Motor neuron (in vitro differentiated cells): Measurements from ENCODE around the gene MEOX1. TPM values are rescaled to one million over a fixed set of nuclear protein-coding genes. Genes with fewer than 3 reads are reported as not detected.

Experiments used
- ATAC-seq, 8 experiments: fragments of 200-7000 bp; cut with Tn5 transposase; replicated peaks in 6 of 8; 2 replicates each; pipeline ENCODE4 v1.8.0; 2021; ENCODE audit warnings: mild to moderate bottlenecking in 8 of 8, moderate library complexity in 8 of 8
- H3K27ac ChIP-seq, 2 donors: fragments of 250-450 bp; sonication (Bioruptor Pico); 2 replicates each; pipeline ENCODE4 v1.9.0; 2021; ENCODE audit warnings: antibody characterized with exemption in 2 of 2, mild to moderate bottlenecking in 2 of 2, moderate library complexity in 1 of 2
- H3K4me1 ChIP-seq, 2 donors: fragments of 250-450 bp; sonication (Bioruptor Pico); replicated peaks in 1 of 2; 2 replicates each; pipeline ENCODE4 v1.6.1; 2021; ENCODE audit warnings: antibody characterized with exemption in 2 of 2, mild to moderate bottlenecking in 2 of 2, moderate library complexity in 1 of 2
- H3K4me3 ChIP-seq, 5 donors: fragments of 250-450 bp; sonication (Bioruptor Pico); 2 replicates each; pipeline ENCODE4 v1.9.0; 2021; ENCODE audit warnings: antibody characterized with exemption in 5 of 5, mild to moderate bottlenecking in 5 of 5, moderate library complexity in 4 of 5
- WGBS, 10 experiments: fragments of 450-650 bp; shearing (Covaris generic); methylation state at CpG; one replicate each; pipeline ENCODE4 v1.0.0; 2022; 5-methylcytosine and 5-hydroxymethylcytosine counted together
- in situ Hi-C, 9 experiments: fragments of 400-800 bp; cut with MboI; loops; one replicate each; pipeline ENCODE4 v1.15.0; 2021; ENCODE audit warnings: low sequenced_read_pairs in 9 of 9, low pct_unique_long_range_greater_than_20kb in 2 of 9; ENCODE audit not compliant: unreplicated experiment in 9 of 9
- total RNA-seq, 8 experiments: library from RNA; unstranded; fragments of 300-600 nt; gene quantifications; 2 replicates each; pipeline versions ENCODE4 v1.2.3 to v1.2.4, GENCODE V29; 2022

The MEOX1 gene
- total RNA-seq, 8 experiments from 2014 or later, result 0.05 to 0.56 (median 0.36) TPM; not detected in 1

DNA sequence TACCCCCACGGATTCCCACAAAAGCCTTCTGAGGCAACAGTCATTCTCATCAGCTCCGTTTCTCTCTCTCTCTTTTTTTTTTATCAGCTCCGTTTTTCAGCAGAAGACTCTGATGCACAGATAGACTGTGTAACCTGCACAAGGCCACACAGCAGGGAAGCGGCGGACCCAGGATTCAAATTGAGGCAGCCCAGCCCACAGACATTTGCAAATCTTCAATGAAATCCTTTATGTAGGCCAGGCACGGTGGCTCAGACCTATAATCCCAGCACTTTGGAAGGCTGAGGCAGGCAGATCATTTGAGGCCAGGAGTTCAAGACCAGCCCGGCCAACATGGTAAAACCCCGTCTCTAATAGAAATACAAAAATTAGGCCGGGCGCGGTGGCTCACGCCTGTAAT, 2.4 kb upstream of the MEOX1 start:
- ATAC-seq, result no peak
- in situ Hi-C loops, result no loop called here
- no peak overlapping the region for H3K4me3 ChIP-seq
- no peak overlapping the region for H3K27ac ChIP-seq
- 50 to 100% (median 90%) methylated on average over 2 to 12 of the region's 12 CpGs; no CpG with 5 or more reads in 1 of the 10 experiments for WGBS, 10 experiments
- peaks cover 31 to 34% of the 10 kb centered on the region in 2 donors for H3K4me1 ChIP-seq

DNA sequence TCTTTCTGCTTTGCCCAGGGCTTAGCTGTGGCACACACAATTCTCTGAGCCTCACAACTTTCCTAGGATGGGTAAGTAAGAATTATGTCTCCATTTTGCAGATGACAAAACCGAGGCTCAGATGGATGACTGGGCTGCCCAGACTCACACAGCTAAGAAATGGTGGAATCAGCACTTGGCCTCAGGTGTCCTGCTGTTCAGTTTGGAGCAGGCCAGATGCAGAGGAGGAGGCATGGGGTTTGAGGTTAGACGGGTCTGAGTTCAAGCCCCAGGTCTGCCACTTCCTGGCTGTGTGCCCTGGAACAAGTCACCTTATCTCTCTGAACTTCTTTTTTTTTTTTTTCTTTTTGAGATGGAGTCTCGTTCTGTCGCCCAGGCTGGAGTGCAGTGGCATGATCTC, 1.7 kb upstream of the MEOX1 start:
- H3K4me3 ChIP-seq, result no peak overlapping the region
- in situ Hi-C loops, result no loop called here
- WGBS, 10 experiments, result 80 to 100% (median 84%) methylated on average over 1 to 3 of the region's 4 CpGs; no CpG with 5 or more reads in 6 of the 10 experiments
- peaks cover 32 to 40% of the 10 kb centered on the region in 2 donors for H3K4me1 ChIP-seq
- no peak for ATAC-seq
- H3K27ac ChIP-seq, result no peak overlapping the region

DNA sequence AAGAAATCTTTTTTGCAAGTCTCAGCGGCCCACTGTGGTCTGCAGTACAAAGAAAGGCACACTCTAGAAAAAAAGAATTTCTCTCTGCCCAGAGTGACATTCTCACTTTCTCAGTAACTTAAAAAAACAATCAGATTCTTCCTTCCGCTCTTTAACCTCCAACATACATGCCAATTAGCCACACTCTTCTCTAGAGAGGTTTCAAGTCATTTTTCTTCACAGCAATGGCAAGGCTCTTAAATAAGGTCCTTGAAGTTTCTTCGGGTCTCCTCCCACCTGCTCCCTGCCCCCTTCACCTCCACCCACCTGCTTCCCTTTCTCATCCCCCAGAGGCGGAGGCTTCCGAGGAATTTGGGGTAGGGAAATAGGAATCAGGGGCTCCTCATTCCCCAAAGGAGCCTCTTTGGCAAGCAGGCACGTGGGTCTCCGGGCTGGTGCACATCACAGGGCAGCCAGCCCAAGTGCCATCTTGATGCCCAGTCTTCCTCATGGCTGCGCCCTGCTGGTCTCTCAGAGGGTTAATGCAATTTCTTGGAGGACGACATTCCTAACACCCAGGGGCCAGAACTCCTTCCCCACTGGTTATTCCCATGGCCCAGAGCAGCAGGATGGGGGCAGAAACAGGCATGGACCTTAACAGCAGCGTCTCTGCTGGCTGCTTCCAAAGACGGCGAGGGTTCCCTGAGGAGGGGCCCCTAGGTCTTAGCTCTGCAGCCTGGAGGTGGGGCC, 855 bp upstream of the MEOX1 start:
- H3K27ac ChIP-seq, result no peak overlapping the region
- WGBS, 10 experiments, result 0 to 67% (median 33%) methylated on average over 1 to 3 of the region's 12 CpGs; no CpG with 5 or more reads in 1 of the 10 experiments
- ATAC-seq, result no peak
- H3K4me3 ChIP-seq, result no peak overlapping the region
- in situ Hi-C loops, result no loop called here
- H3K4me1 ChIP-seq, result peaks cover 32 to 40% of the 10 kb centered on the region in 2 donors

DNA sequence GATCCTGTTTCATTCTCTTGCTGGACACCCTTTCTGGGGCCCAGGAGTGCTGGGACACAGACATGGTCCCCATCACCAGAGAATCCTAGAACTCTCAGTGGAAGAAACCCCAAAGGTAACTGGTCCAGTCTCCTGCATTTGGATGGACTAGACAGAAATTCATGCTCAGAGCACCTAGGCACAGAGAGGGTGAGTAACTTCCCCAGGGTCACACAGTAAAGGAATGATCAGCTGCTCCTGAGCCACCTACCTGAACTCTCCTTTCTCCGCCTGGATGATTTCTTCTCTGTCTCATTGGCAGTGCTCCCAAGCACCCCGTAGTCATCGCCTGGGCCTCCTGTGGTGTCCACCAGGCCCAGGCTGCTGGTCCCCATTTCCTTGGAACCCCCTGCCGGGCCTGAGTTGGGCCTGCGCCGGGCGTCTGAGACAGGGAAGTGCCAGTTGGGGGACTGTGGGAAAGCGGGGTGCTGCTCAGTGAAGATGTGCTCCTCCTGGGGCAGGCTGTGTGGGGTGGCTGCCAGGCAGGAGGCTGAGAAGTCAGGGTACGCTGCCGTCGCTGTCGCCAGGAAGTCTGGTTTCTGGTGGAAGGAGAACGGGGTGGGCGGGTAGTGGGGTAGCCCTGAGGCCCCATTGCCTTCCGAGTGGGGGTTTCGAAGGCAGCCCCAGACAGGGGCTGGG, 767 bp downstream of the MEOX1 start:
- no peak for ATAC-seq
- 40 to 100% (median 83%) methylated on average over 2 to 4 of the region's 16 CpGs; no CpG with 5 or more reads in 6 of the 10 experiments for WGBS, 10 experiments
- Histone ChIP-seq H3K27ac (no peak overlapping the region), H3K4me1 (peaks cover 35 to 43% of the 10 kb centered on the region in 2 donors), H3K4me3 (no peak overlapping the region)
- in situ Hi-C loops, result no loop called here

DNA sequence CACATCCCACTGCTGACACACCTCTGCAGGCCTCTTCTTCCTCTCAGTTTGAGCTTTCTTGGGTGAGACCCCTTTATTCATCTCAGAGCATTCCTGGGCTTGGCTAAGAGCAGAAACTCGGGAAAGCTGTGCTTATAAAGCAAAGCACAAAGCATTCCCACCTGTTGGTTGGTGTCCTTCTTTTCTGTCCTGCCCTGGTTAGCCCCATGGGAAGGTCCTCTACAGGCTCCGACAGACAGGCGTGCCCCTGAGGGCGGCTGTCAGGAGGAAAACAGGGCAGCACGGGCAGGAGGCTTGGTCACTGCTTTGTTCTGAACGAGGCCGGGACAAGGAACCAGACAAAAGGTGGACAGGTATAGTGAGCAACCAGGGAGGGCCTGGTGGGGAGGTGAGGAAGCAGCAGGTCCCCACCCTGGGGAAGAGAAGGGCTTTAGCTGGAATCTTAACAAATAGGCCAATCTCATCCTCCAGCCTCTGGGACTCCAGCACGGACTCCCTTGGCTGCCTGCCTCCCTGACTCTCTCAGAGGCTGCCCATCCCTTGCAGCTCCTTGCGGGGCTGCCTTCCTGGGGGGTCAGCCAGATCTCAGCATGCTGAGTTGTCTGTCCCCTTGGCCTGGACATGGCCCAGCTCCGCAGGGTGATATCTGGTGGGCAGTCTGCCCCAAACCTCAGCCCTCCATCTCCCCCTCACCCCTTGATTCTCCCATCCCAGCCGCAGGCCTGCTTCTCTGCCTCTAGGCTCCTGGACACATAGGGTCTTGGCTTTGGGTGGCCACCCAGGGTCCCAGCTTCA, 1.7 kb downstream of the MEOX1 start:
- Histone ChIP-seq H3K27ac (no peak overlapping the region), H3K4me1 (peaks cover 28 to 34% of the 10 kb centered on the region in 2 donors), H3K4me3 (no peak overlapping the region)
- WGBS, 10 experiments, result 0 to 73% (median 30%) methylated on average over 1 to 3 of the region's 11 CpGs; no CpG with 5 or more reads in 6 of the 10 experiments
- in situ Hi-C loops, result no loop called here
- ATAC-seq, result no peak

DNA sequence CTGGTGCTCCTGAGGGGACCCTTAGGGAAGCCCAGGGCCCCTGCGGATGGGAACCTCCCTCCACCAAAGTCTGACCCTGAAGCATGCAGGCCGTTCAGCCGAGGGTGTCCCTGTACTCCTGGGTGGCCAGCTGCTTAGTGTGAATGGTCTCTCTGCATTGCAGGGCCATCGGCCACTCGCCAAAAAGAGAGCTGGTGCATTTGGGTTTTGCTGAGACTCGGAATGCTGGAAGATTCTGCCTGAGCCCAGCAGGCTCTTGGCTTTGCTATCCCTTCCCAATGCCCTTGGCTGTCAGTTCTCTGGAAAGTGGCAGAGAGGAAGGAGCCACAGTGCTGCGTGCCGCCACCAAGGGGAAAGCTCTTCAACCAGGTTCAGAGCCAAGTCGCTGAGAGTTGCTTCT, 2.8 kb downstream of the MEOX1 start:
- 44 to 100% (median 62%) methylated on average over 2 to 6 of the region's 9 CpGs; no CpG with 5 or more reads in 5 of the 10 experiments for WGBS, 10 experiments
- Histone ChIP-seq H3K4me1 (peaks cover 24 to 29% of the 10 kb centered on the region in 2 donors), H3K4me3 (no peak overlapping the region), H3K27ac (no peak overlapping the region)
- in situ Hi-C loops, result no loop called here
- no peak for ATAC-seq

DNA sequence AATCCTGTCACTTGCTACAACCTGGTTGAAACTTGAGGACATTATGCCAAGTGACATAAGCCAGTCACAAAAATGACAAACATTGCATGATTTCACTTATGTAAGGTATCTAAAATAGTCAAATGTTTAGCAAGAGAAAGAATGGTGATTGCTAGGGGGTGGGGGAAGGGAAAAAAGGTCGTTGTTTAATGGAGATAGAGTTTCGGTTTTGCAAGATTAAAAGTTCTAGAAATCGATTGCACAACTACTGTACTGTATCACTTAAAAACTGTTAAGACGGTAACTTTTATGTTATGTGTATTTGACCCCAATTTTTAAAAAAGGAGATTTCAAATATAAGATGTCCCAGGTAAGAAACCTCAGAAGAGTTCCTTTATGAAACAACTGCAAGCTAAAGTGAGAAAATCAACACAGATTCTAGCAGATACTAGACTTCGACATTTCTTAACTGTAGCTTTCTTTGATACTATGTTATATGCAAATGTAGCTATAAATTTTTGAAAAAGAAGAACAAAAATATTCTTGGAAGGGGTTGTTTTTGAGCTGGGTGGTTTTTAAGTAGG, 5.9 kb downstream of the MEOX1 start:
- H3K4me1 ChIP-seq, result peaks cover 6 to 21% of the 10 kb centered on the region in 2 donors
- in situ Hi-C loops, result no loop called here
- 54 to 100% (median 80%) methylated on average over 2 to 5 of the region's 5 CpGs for WGBS, 10 experiments
- no peak for ATAC-seq
- H3K27ac ChIP-seq, result no peak overlapping the region
- H3K4me3 ChIP-seq, result no peak overlapping the region

DNA sequence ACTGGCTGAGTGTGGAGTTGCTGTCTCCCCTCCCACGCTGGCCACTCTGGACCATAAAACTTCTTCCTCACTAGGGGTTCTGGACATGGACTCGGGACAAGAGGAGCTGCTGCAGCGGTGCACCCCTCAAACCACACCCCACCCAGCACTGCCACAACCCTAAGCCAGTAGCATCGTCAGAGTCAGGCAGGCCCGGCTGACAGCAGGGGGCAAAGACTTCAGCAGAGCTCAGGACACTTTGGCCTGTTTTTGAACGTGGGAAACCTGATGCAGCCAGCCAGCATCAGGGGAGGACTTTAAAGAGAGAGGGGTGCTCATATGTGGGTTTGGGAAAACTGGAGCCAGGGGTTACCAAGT, 9.6 kb downstream of the MEOX1 start:
- Histone ChIP-seq H3K27ac (no peak overlapping the region), H3K4me1 (peaks cover 3 to 14% of the 10 kb centered on the region in 2 donors), H3K4me3 (no peak overlapping the region)
- no peak for ATAC-seq
- in situ Hi-C loops, result no loop called here
- WGBS, 10 experiments, result 33 to 100% (median 43%) methylated on average over 1 to 3 of the region's 6 CpGs; no CpG with 5 or more reads in 5 of the 10 experiments

DNA sequence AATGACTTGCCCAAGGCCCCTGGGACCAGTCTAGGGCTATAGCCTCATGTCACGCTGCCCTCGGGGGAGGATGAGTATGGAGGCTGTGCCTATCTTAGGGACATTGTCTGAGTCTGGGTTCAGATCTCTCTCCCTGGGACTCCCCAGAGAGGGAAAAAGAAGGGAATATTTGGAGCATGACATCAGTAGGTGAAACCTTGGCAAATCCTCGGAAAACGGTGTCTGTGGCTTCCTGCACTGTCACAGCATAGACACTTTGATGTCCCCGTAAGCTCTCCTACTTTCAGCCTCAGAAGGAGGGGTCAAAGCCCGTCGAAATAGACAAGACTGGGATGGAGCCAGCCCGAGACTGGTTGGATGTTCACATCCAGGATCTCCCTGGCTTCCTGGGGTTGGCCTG, 11.3 kb downstream of the MEOX1 start:
- H3K4me3 ChIP-seq, result no peak overlapping the region
- 69 to 100% (median 86%) methylated on average over 2 to 6 of the region's 8 CpGs; no CpG with 5 or more reads in 3 of the 10 experiments for WGBS, 10 experiments
- peaks cover 0 to 8% of the 10 kb centered on the region in 2 donors for H3K4me1 ChIP-seq
- no peak overlapping the region for H3K27ac ChIP-seq
- in situ Hi-C loops, result no loop called here
- ATAC-seq, result no peak

DNA sequence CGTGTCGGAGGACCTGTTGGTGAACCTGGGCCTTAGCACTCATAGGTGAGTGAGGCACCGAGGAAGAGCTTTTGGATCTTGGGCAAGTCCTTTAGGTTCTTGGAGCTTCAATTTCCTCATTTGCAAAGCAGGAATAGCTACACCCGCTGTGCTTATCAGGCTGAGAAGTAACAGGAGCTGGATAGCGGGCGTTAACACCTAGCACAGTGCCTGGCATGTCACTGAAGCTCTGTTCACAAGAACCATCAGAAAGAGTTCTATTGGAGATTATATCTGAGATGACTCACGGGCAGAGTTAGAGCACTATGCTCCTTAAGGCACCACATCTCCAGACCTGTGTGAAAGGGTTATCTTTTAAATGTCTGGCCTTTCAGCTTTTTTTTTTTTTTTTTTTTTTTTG, 12.8 kb downstream of the MEOX1 start:
- in situ Hi-C loops, result no loop called here
- 46 to 100% (median 90%) methylated on average over 1 to 5 of the region's 7 CpGs; no CpG with 5 or more reads in 3 of the 10 experiments for WGBS, 10 experiments
- ATAC-seq, result peak in 1 of 8 experiments; percentile 7

DNA sequence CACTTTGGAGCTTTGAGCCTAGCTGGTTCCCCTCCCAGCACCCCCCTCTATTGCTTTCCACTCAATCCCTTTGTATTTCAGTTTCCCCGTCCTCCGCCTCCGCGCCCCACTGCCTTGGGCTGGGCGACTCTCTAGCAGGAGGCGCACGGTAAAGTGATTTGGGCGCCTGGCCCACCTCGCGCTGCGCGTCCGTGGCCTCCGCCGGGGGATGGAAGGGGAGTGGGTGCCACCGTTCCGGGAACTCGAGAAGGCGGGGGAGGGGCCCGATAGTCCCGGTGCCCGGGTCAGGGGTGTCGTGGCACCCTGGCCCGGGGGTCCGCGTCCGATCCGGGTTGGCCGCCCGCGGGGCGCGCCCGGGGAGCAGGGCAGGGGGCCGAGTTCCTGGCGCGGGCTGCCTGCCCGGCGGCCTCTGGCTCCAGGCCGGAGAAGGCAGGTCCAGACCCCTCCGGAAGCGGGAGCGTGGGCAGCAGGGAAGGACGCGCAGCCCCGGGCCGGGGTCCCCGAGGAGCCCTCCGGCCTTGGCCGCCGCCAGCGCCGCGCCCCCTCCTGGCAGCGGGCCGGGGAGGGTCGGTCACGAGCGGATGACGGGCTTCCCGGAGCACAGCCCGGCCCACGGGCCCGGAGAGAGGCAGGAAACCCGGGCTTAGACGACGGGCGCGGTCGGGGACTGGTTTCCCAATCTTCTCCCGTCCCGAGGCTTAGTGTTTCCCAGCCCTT, 15.8 kb downstream of the MEOX1 start:
- H3K4me3 ChIP-seq, result no peak overlapping the region
- in situ Hi-C loops, result no loop called here
- peak in 3 of 8 experiments; percentile 90 to 94 (median 92) for ATAC-seq
- no peak overlapping the region for H3K27ac ChIP-seq
- H3K4me1 ChIP-seq, result peaks cover 0 to under 1% of the 10 kb centered on the region in 2 donors
- WGBS, 10 experiments, result 47 to 77% (median 74%) methylated on average over 6 to 23 of the region's 72 CpGs; no CpG with 5 or more reads in 7 of the 10 experiments

More for the DNA sequence above, 12.8 kb downstream of the MEOX1 start:
- H3K4me1 ChIP-seq, result peaks cover 0 to 8% of the 10 kb centered on the region in 2 donors
- no peak overlapping the region for H3K4me3 ChIP-seq
- no peak overlapping the region for H3K27ac ChIP-seq

DNA sequence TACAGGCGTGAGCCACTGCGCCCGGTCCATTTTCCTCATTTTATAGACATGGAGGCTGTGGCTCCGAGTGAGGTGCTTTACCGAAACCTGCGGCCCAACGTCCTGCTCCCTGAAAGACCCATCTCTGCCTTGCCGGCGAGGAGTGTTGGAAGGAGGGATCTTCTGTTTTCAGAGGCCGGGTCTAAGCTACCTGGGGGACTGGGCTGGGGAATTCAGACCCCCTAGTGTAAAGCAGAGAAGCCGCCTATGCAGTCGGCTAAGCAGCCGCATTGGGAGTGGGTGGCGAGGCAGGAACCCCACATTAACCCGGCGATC, 16.3 kb downstream of the MEOX1 start:
- Histone ChIP-seq H3K4me1 (peaks cover 4 to 6% of the 10 kb centered on the region in 2 donors), H3K4me3 (no peak overlapping the region), H3K27ac (no peak overlapping the region)
- ATAC-seq, result no peak
- 80 to 97% (median 90%) methylated on average over 1 to 6 of the region's 16 CpGs; no CpG with 5 or more reads in 7 of the 10 experiments for WGBS, 10 experiments
- in situ Hi-C loops, result no loop called here
